Motor neuron (in vitro differentiated cells): ENCODE results near the gene DCLK1. TPM values are rescaled to one million over a fixed set of nuclear protein-coding genes. Genes with fewer than 3 reads are reported as not detected.
"Not testable (repeated sequence)": the region's sequence is repeated elsewhere in the genome, so short reads cannot be mapped to it uniquely, and the experiment has no call there.

Source experiments
- ATAC-seq, 8 experiments: fragments of 200-7000 bp; cut with Tn5 transposase; replicated peaks in 6 of 8; 2 replicates each; pipeline ENCODE4 v1.8.0; 2021; ENCODE audit warnings: mild to moderate bottlenecking in 8 of 8, moderate library complexity in 8 of 8
- H3K27ac ChIP-seq, 2 donors: fragments of 250-450 bp; sonication (Bioruptor Pico); 2 replicates each; pipeline ENCODE4 v1.9.0; 2021; ENCODE audit warnings: antibody characterized with exemption in 2 of 2, mild to moderate bottlenecking in 2 of 2, moderate library complexity in 1 of 2
- H3K4me1 ChIP-seq, 2 donors: fragments of 250-450 bp; sonication (Bioruptor Pico); replicated peaks in 1 of 2; 2 replicates each; pipeline ENCODE4 v1.6.1; 2021; ENCODE audit warnings: antibody characterized with exemption in 2 of 2, mild to moderate bottlenecking in 2 of 2, moderate library complexity in 1 of 2
- H3K4me3 ChIP-seq, 5 donors: fragments of 250-450 bp; sonication (Bioruptor Pico); 2 replicates each; pipeline ENCODE4 v1.9.0; 2021; ENCODE audit warnings: antibody characterized with exemption in 5 of 5, mild to moderate bottlenecking in 5 of 5, moderate library complexity in 4 of 5
- WGBS, 10 experiments: fragments of 450-650 bp; shearing (Covaris generic); methylation state at CpG; one replicate each; pipeline ENCODE4 v1.0.0; 2022; 5-methylcytosine and 5-hydroxymethylcytosine counted together
- in situ Hi-C, 9 experiments: fragments of 400-800 bp; cut with MboI; loops; one replicate each; pipeline ENCODE4 v1.15.0; 2021; ENCODE audit warnings: low sequenced_read_pairs in 9 of 9, low pct_unique_long_range_greater_than_20kb in 2 of 9; ENCODE audit not compliant: unreplicated experiment in 9 of 9
- total RNA-seq, 8 experiments: library from RNA; unstranded; fragments of 300-600 nt; gene quantifications; 2 replicates each; pipeline versions ENCODE4 v1.2.3 to v1.2.4, GENCODE V29; 2022

DCLK1 gene
- total RNA-seq, 8 experiments from 2014 or later, result 25.3 to 117 (median 58.2) TPM

DNA sequence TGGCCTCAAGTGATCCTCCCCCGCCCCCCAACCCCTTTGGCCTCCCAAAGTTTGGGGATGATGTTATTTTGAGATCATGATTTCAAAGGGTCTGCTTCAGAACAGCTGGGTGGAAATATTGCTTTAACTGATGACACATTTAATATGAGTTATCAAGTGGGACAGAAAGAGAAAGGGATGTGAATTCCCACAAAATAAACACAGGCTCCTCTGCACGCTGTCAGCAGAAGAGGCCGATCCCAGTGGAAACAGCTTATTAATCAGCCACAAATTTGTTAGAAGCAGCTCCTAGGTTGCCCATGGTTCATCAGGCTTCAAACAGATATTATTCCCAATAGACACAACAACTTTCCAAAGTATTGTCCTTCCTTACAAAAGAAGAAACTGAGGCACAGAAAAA lies 4.7 kb downstream of the DCLK1 start:
- no peak overlapping the region for H3K27ac ChIP-seq
- in situ Hi-C loops, result no loop called here
- no peak for ATAC-seq
- 20 to 100% (median 83%) methylated on average over 1 to 2 of the region's 3 CpGs; no CpG with 5 or more reads in 3 of the 10 experiments for WGBS, 10 experiments
- peaks cover 11 to 37% of the 10 kb centered on the region in 2 donors for H3K4me1 ChIP-seq
- H3K4me3 ChIP-seq, result no peak overlapping the region

DNA sequence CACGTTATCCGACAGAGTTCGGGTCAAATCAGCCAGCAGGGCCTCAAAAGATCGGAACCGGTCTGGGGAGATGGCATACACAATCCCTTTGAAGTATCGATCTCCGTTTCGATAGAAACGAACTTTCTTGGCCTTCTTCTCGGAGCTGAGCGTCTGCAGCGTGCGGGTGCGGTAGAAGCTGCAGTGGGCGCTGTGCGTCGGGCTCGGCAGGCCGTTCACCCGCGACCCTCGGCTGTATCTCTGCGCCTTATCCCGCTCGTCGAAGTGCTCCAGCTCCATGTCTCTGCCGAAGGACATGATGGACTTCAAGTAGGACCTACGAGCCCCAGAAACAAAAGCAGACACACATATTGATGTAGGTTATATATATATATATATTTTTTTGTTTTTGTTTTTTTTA lies 5.3 kb downstream of the DCLK1 start:
- Histone ChIP-seq H3K4me1 (peaks cover 11 to 37% of the 10 kb centered on the region in 2 donors), H3K4me3 (no peak overlapping the region), H3K27ac (no peak overlapping the region)
- WGBS, 10 experiments, result 89 to 100% (median 97%) methylated on average over 2 to 27 of the region's 28 CpGs; no CpG with 5 or more reads in 1 of the 10 experiments
- no peak for ATAC-seq
- in situ Hi-C loops, result no loop called here

DNA sequence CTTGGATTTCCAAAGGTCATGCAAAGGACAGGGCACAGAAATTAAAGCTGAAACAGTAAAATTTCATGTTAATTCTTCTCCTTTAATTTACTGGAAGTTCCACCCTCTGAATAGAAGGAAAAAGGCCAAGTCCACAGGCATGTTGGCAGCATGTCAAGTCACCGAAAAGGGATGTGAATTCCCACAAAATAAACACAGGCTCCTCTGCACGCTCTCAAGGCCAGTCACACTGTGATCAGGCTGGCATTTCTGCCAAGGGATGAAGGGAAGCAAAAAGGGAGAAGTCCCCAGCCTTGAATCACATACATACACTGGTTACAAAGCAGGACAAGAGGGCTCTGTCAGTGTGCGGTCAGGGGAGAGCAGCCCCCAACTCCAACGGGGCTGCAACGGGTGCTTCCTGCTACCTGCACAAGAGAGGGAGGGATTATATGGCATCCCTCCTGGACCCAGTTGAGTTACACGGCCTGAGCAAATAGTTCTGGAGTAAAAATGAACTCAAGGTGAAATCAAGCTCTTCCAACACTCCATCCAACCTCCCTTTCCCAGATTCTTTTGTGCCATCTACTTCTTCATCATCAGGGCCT lies 6.9 kb downstream of the DCLK1 start:
- in situ Hi-C loops, result no loop called here
- no peak overlapping the region for H3K27ac ChIP-seq
- peaks cover 4 to 33% of the 10 kb centered on the region in 2 donors for H3K4me1 ChIP-seq
- H3K4me3 ChIP-seq, result no peak overlapping the region
- 0 to 100% (median 90%) methylated on average over 1 to 5 of the region's 6 CpGs; no CpG with 5 or more reads in 3 of the 10 experiments for WGBS, 10 experiments
- peak in 5 of 8 experiments; percentile 15 to 72 (median 48) for ATAC-seq

DNA sequence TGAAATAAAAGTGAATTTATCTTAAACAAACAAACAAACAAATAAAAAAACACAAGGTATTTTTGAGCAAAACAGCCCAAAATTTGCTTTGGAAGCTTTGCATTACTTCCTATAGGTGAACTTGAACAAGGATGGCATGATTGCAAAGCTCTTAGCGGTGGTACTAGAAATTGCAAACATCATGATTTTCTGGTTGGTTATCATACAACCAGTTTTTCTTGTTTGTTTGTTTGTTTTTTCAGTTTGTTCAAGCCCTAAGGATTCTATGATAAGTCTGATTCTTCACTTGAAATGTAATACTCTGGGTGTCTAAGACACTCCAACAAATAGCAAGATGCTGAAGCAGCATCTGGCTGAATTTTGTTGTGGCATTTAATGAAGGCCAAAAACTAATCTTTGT lies 15.9 kb downstream of the DCLK1 start:
- H3K4me3 ChIP-seq, result no peak overlapping the region
- H3K27ac ChIP-seq, result no peak overlapping the region
- ATAC-seq, result no peak
- 11 to 100% (median 93%) methylated on average over 1 of the region's 1 CpG; no CpG with 5 or more reads in 2 of the 10 experiments for WGBS, 10 experiments
- no peaks in the 10 kb centered on the region for H3K4me1 ChIP-seq
- in situ Hi-C loops, result no loop called here

DNA sequence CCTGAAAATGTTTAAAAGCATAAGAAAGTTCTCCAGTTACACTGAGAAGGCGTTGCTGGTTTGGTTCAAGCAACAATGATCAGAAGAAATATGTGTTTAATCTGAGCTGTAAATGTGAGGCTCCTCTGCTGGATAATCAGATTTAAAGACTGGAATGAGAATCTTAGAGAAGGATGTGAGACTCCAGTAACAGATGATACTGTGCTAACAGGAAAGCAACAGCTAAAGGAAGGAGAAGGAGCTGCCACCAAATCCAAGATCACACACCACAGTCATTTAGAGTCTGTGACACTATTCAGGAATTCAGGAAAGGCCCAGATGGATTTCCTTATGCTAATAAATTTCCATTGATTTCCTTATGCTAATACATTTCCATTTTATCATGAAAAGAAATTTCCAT lies 16.9 kb downstream of the DCLK1 start:
- H3K4me1 ChIP-seq, result no peaks in the 10 kb centered on the region
- H3K4me3 ChIP-seq, result no peak overlapping the region
- in situ Hi-C loops, result no loop called here
- no peak overlapping the region for H3K27ac ChIP-seq
- WGBS, 10 experiments, result 0 to 100% (median 82%) methylated on average over 1 of the region's 1 CpG; no CpG with 5 or more reads in 1 of the 10 experiments
- ATAC-seq, result peak in 1 of 8 experiments; percentile 64

DNA sequence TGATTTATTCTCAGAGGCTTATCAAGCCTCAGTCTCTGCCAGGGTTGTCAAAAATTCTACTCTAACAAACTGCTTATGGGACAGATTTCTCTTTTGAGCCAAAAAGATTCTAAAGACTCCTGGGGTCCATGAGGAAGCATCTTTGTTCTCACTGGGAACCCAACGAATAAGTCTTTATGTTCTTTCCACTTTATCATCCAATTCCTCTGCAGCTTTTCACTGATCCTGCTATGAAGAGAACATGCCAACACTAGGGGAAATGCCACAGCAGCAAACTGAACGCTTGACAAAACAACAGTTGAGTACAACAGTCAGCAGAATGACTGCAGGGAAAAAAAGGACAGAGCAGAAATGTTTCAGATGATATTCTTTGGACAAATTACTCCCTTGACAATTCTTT lies 22.2 kb downstream of the DCLK1 start:
- in situ Hi-C loops, result no loop called here
- ATAC-seq, result no peak
- H3K4me1 ChIP-seq, result no peaks in the 10 kb centered on the region
- no peak overlapping the region for H3K4me3 ChIP-seq
- 0 to 95% (median 64%) methylated on average over 1 to 2 of the region's 2 CpGs; no CpG with 5 or more reads in 2 of the 10 experiments for WGBS, 10 experiments
- H3K27ac ChIP-seq, result no peak overlapping the region

DNA sequence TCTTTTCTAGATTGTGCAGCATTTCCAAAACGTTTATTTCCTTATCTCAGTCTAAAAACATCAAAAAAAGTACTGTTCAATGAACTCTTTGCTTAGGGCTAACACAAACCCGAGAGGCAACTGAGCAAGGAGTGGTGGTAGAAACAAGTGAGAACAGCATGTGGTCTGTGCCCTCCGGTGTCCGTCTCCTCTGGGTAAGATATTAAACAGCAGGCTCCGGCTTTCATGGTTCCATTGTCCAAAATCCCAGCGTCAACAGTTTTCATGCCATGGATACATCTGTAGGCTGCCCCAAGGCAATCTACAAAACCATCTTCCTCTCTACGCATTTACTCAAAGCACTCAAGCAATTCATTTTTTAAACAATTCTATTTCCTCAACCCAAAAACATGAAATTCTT lies 22.8 kb downstream of the DCLK1 start:
- no peak for ATAC-seq
- no peak overlapping the region for H3K4me3 ChIP-seq
- H3K27ac ChIP-seq, result no peak overlapping the region
- in situ Hi-C loops, result no loop called here
- H3K4me1 ChIP-seq, result no peaks in the 10 kb centered on the region
- 0 to 100% (median 81%) methylated on average over 1 to 7 of the region's 7 CpGs for WGBS, 10 experiments

DNA sequence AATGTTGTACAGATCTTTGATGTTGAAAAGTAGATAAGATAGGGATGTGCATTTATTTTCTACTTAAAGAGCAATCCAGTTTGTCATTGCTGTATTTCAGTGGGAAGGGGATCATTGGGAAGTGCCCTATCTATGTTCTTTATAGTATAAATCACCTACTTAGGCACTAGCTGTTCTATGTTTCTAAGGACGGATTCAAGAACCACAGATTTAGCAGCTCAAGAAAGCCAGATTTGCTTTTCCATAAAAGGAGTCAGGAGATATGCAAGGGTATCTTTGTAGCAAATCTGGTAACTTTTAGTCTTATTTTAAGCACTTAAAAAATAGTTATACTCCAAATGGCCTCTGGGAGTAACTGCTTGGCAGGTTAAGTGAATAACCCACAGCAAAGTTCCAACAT lies 23.7 kb downstream of the DCLK1 start:
- Histone ChIP-seq H3K4me3 (no peak overlapping the region), H3K27ac (no peak overlapping the region), H3K4me1 (no peaks in the 10 kb centered on the region)
- in situ Hi-C loops, result no loop called here
- no peak for ATAC-seq
- WGBS, 10 experiments, result 29 to 100% (median 100%) methylated on average over 1 of the region's 1 CpG; no CpG with 5 or more reads in 3 of the 10 experiments

DNA sequence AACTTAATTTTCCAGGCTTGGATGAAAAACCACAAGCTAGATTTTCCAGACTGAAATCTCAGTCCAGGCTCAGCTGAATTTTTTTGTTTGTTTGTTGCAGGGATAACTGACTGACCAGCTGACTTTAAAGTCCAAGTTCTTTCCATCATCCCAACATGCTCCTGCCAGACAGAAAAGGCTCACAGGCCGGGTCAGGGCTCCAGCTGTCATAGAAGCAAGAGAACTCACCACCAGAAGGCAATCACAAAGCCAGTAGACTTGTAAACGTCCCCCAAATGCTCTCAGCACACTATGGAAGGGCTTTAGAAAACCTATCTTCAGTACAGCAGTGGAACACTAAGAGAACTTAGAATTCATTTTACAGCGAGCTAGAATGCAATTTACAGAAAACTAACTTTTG lies 25.5 kb downstream of the DCLK1 start:
- Histone ChIP-seq H3K27ac (no peak overlapping the region), H3K4me1 (no peaks in the 10 kb centered on the region), H3K4me3 (no peak overlapping the region)
- 15 to 83% (median 66%) methylated on average over 1 to 3 of the region's 3 CpGs; no CpG with 5 or more reads in 2 of the 10 experiments for WGBS, 10 experiments
- no peak for ATAC-seq
- in situ Hi-C loops, result no loop called here

DNA sequence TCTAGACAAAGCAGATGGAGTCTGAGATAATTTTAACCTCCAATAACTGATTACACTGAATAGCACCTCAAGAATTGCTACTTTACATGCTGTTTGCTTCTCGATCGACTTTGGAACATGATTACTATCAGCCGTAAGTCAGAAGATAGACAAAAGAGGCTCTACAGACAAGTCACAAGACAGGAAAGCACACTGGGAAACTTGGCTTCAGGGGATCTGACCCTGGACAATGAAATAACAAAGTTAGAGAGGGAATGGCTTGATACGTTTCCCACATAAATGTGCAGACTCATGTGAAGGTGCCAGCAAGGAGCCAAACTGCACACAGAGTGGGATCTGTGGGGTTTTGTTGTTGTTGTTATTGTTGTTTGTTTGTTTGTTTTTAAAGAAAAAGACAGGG lies 28.5 kb downstream of the DCLK1 start:
- H3K4me3 ChIP-seq, result no peak overlapping the region
- no peak overlapping the region for H3K27ac ChIP-seq
- ATAC-seq, result no peak
- in situ Hi-C loops, result no loop called here
- WGBS, 10 experiments, result 64 to 100% (median 94%) methylated on average over 1 to 4 of the region's 4 CpGs; no CpG with 5 or more reads in 4 of the 10 experiments
- H3K4me1 ChIP-seq, result no peaks in the 10 kb centered on the region

DNA sequence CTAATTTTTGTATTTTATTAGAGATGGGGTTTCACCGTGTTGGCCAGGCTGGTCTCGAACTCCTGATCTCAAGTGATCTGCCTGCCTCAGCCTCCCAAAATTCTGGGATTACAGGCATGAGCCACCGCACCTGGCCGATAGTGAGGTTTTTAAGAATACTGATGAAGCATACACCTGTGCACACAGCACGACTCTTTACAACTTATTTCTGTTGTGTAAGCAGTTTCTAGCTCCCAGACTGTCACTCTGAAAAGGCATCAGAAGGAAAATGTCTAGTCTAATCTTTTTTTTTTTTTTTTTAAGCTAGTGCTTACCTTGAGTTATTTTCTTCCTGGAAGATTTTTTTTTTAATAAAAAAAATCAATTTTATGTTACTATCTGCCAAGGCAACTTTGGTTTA lies 29.3 kb downstream of the DCLK1 start:
- H3K27ac ChIP-seq, in situ Hi-C loops, ATAC-seq, H3K4me1 ChIP-seq, H3K4me3 ChIP-seq: not testable (repeated sequence)
- 70 to 100% (median 89%) methylated on average over 2 to 5 of the region's 5 CpGs; no CpG with 5 or more reads in 3 of the 10 experiments for WGBS, 10 experiments

DNA sequence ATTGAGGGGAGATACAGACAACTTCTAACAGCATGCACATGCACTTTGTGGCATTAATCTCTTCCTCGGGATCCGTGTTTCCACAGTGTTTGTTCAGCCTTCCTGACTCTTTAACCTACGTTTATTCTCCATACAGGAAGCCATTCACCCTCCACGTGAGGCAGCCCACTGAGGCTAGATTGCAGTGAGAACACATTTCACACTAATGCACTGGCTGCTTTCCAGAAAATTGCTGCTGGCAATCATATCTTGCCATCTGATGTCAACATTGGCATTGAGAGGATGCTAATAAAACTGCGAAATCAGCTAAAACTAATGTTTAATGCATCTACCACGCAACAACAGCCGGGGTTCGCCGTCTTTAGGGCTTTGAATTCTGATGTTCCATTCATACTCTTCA lies 30.0 kb downstream of the DCLK1 start:
- H3K4me3 ChIP-seq, result no peak overlapping the region
- no peak overlapping the region for H3K27ac ChIP-seq
- no peak for ATAC-seq

DNA sequence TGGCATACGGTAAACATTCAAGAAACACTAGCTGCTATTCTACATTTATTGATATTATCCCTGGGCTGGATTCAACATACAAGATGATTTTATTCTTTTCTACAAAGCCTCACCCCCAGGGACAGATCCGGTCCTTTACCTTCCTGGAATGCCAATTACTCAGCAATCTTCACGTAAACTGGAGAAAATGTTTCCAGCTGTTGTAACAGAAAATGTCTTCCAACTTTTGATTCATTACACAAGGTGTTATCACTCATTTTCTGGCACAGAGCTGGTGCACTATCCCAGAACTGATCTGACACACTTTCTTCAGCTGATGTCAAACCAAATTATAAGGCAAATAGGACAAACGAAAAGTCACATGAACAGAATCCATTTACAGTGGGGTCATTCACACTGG lies 33.1 kb downstream of the DCLK1 start:
- 17 to 100% (median 68%) methylated on average over 1 to 4 of the region's 4 CpGs for WGBS, 10 experiments
- Histone ChIP-seq H3K4me3 (no peak overlapping the region), H3K27ac (no peak overlapping the region), H3K4me1 (peaks cover 3 to 8% of the 10 kb centered on the region in 2 donors)
- no peak for ATAC-seq
- in situ Hi-C loops, result no loop called here

More for the DNA sequence above, 30.0 kb downstream of the DCLK1 start:
- H3K4me1 ChIP-seq, result peaks cover 3 to 6% of the 10 kb centered on the region in 2 donors
- in situ Hi-C loops, result no loop called here
- 0 to 100% (median 81%) methylated on average over 1 to 7 of the region's 9 CpGs for WGBS, 10 experiments
